ENCODE data around the gene PHTF2. TPM values are rescaled to one million over a fixed set of nuclear protein-coding genes. Genes with fewer than 3 reads are reported as not detected.

The PHTF2 gene
- total RNA-seq, 1 experiment from 2014 or later, result 26.7 TPM

GRCh38 chr7:77806425-77806824, 7.9 kb downstream of the PHTF2 start:
- no peaks in the 10 kb centered on the region for H3K27me3 ChIP-seq (ENCODE audit: insufficient read depth, low read length)
- H3K4me2 ChIP-seq (ENCODE audit: low read length), result no peak overlapping the region
- CTCF ChIA-PET, result no interaction called here
- TF ChIP-seq POLR2A (IDR thresholded peaks at IDR 0.05; ENCODE audit: borderline replicate concordance, extremely low read depth, insufficient read depth, insufficient read length) (no peak), CBX3 (IDR thresholded peaks at IDR 0.05; ENCODE audit: low read depth) (0 out of 2 replicates have a peak, but pooled peaks have one; percentile 29)
- H3K4me3 ChIP-seq (replicated peaks in 1 of 2; ENCODE audit: low read depth in 1 of 2, low read length in 2 of 2), result no peak overlapping the region
- ATAC-seq, result no peak
- RAD21 ChIA-PET (ENCODE audit: low non-redundant PET in 1 of 2, low total read pairs in 2 of 2, uncharacterized antibody in 2 of 2, unreplicated experiment in 2 of 2), result no interaction called here
- H3K27ac ChIP-seq (ENCODE audit: low read depth, low read length), result no peak overlapping the region
- H3K79me2 ChIP-seq (ENCODE audit: insufficient read depth, low read length), result peaks cover 76% of the 10 kb centered on the region
- H3K36me3 ChIP-seq (ENCODE audit: control insufficient read depth in 1 of 2, insufficient read depth in 2 of 2, low read length in 2 of 2), result 0 out of 4 replicates have a peak, but pooled peaks cover 0 to 3% of the 10 kb centered on the region in 2 experiments
- H3K4me1 ChIP-seq (ENCODE audit: control insufficient read depth in 1 of 2, insufficient read depth in 2 of 2, low read length in 2 of 2), result peaks cover 0 to under 1% of the 10 kb centered on the region in 2 experiments; a peak in 1 of 4 replicates
- H2AFZ ChIP-seq (ENCODE audit: low read depth, low read length, poor library complexity, severe bottlenecking), result no peak overlapping the region
- no peaks in the 10 kb centered on the region for H3K9me2 ChIP-seq (ENCODE audit: insufficient read depth)
- DNase-seq (ENCODE audit: low read depth, low spot score), result no peak
- no peak overlapping the region for H3K9ac ChIP-seq (ENCODE audit: low read length)
- H4K20me1 ChIP-seq (ENCODE audit: insufficient read depth), result no peaks in the 10 kb centered on the region
- BruUV-seq (replicated peaks), result no TSS peak
- POLR2A ChIA-PET, result no interaction called here
- H3K9me3 ChIP-seq (ENCODE audit: control insufficient read depth in 1 of 2, insufficient read depth in 1 of 2, low read depth in 1 of 2, low read length in 2 of 2), result 0 out of 4 replicates have a peak, but pooled peaks cover 4 to 6% of the 10 kb centered on the region in 2 experiments
- intact Hi-C loops (cut with micrococcal nuclease), result no loop called here

DNA sequence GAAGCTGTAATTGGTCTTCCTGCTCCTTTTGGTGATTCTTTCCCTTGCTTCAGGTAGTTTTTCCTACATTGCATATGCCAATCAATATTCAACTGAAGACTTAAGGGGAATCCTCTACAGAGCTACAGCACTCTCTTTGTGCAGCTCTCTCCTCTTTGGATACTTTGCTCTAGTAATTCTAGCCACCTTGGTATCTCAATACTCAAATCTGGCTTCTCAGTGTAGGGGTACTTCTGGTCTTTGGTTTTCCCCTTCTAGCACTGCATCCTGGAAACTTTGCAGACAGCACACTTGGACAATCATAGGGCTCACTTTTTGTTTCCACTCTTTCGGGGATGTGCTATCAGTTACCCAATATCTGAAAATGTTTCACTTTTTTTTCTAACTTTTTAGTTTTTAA, 9.9 kb downstream of the PHTF2 start:
- RAD21 ChIA-PET (ENCODE audit: low non-redundant PET in 1 of 2, low total read pairs in 2 of 2, uncharacterized antibody in 2 of 2, unreplicated experiment in 2 of 2), result no interaction called here
- no peak overlapping the region for H3K9ac ChIP-seq (ENCODE audit: low read length)
- H3K27ac ChIP-seq (ENCODE audit: low read depth, low read length), result no peak overlapping the region
- no peak overlapping the region for H3K4me3 ChIP-seq (replicated peaks in 1 of 2; ENCODE audit: low read depth in 1 of 2, low read length in 2 of 2)
- POLR2A ChIA-PET, result no interaction called here
- no peak for ATAC-seq
- no peak overlapping the region for H2AFZ ChIP-seq (ENCODE audit: low read depth, low read length, poor library complexity, severe bottlenecking)
- no TSS peak for BruUV-seq (replicated peaks)
- DNase-seq (ENCODE audit: low read depth, low spot score), result no peak
- H3K36me3 ChIP-seq (ENCODE audit: control insufficient read depth in 1 of 2, insufficient read depth in 2 of 2, low read length in 2 of 2), result 0 out of 4 replicates have a peak, but pooled peaks cover 0 to 3% of the 10 kb centered on the region in 2 experiments
- intact Hi-C loops (cut with micrococcal nuclease), result no loop called here
- H3K4me1 ChIP-seq (ENCODE audit: control insufficient read depth in 1 of 2, insufficient read depth in 2 of 2, low read length in 2 of 2), result peaks cover 0 to 8% of the 10 kb centered on the region in 2 experiments; a peak in 1 of 4 replicates
- H3K79me2 ChIP-seq (ENCODE audit: insufficient read depth, low read length), result peaks cover 70% of the 10 kb centered on the region
- H4K20me1 ChIP-seq (ENCODE audit: insufficient read depth), result no peaks in the 10 kb centered on the region
- CTCF ChIA-PET, result no interaction called here
- no peaks in the 10 kb centered on the region for H3K9me2 ChIP-seq (ENCODE audit: insufficient read depth)
- no peaks in the 10 kb centered on the region for H3K27me3 ChIP-seq (ENCODE audit: insufficient read depth, low read length)
- H3K4me2 ChIP-seq (ENCODE audit: low read length), result no peak overlapping the region
- H3K9me3 ChIP-seq (ENCODE audit: control insufficient read depth in 1 of 2, insufficient read depth in 1 of 2, low read depth in 1 of 2, low read length in 2 of 2), result 0 out of 4 replicates have a peak, but pooled peaks cover 4 to 6% of the 10 kb centered on the region in 2 experiments
- TF ChIP-seq, protein P1, sequence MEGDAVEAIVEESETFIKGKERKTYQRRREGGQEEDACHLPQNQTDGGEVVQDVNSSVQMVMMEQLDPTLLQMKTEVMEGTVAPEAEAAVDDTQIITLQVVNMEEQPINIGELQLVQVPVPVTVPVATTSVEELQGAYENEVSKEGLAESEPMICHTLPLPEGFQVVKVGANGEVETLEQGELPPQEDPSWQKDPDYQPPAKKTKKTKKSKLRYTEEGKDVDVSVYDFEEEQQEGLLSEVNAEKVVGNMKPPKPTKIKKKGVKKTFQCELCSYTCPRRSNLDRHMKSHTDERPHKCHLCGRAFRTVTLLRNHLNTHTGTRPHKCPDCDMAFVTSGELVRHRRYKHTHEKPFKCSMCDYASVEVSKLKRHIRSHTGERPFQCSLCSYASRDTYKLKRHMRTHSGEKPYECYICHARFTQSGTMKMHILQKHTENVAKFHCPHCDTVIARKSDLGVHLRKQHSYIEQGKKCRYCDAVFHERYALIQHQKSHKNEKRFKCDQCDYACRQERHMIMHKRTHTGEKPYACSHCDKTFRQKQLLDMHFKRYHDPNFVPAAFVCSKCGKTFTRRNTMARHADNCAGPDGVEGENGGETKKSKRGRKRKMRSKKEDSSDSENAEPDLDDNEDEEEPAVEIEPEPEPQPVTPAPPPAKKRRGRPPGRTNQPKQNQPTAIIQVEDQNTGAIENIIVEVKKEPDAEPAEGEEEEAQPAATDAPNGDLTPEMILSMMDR (IDR thresholded peaks at IDR 0.05 in 2 of 3, conservative IDR thresholded peaks at IDR 0.05 in 1 of 3; ENCODE audit: borderline replicate concordance in 1 of 3, insufficient read depth in 1 of 3, low read depth in 2 of 3, low read length in 2 of 3), result no peak
- no peak for TF ChIP-seq CEBPB (IDR thresholded peaks at IDR 0.05; ENCODE audit: low read depth)
- TF ChIP-seq TCF7L2 (IDR thresholded peaks at IDR 0.05; ENCODE audit: borderline replicate concordance, extremely low read depth, insufficient read depth, insufficient read length), result no peak
- no peak for TF ChIP-seq RAD21 (IDR thresholded peaks at IDR 0.05; ENCODE audit: low read depth)
- TF ChIP-seq, protein P2, sequence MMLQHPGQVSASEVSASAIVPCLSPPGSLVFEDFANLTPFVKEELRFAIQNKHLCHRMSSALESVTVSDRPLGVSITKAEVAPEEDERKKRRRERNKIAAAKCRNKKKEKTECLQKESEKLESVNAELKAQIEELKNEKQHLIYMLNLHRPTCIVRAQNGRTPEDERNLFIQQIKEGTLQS (IDR thresholded peaks at IDR 0.05), result no peak
- no peak for TF ChIP-seq SRF (IDR thresholded peaks at IDR 0.05; ENCODE audit: low read depth)
- TF ChIP-seq POLR2A (IDR thresholded peaks at IDR 0.05; ENCODE audit: borderline replicate concordance, extremely low read depth, insufficient read depth, insufficient read length), result no peak
- no peak for TF ChIP-seq EZH2phosphoT487 (IDR thresholded peaks at IDR 0.05; ENCODE audit: borderline replicate concordance)
- no peak for TF ChIP-seq ZNF274 (IDR thresholded peaks at IDR 0.05; ENCODE audit: low read depth, low read length)
- no peak for TF ChIP-seq CBX3 (IDR thresholded peaks at IDR 0.05; ENCODE audit: low read depth)
- no peak for TF ChIP-seq SIN3A (IDR thresholded peaks at IDR 0.05; ENCODE audit: low read depth)
- TF ChIP-seq ZBTB33 (IDR thresholded peaks at IDR 0.05; ENCODE audit: extremely low read depth, insufficient replicate concordance, low read length), result no peak

Data from HCT116 (cell line).